IgD-negative memory B cell (primary cell): ENCODE results near the gene HLA-DOB. TPM values are rescaled to one million over a fixed set of nuclear protein-coding genes. Genes with fewer than 3 reads are reported as not detected.

Experiments used
- H3K27ac Mint-ChIP-seq, 3 donors: one replicate each; pipeline ENCODE4 v1.8.0; 2020 to 2022; ENCODE audit warnings: mild to moderate bottlenecking in 3 of 3, mixed read lengths in 3 of 3, moderate library complexity in 1 of 3
- H3K27me3 Mint-ChIP-seq: one replicate; pipeline ENCODE4 v1.8.0; 2021; ENCODE audit warnings: mixed read lengths
- H3K36me3 Mint-ChIP-seq: one replicate; pipeline ENCODE4 v1.8.0; 2020; ENCODE audit warnings: mild to moderate bottlenecking, mixed read lengths
- H3K4me1 Mint-ChIP-seq, 3 donors: one replicate each; pipeline ENCODE4 v1.8.0; 2020 to 2022; ENCODE audit warnings: mixed read lengths in 3 of 3, mild to moderate bottlenecking in 1 of 3
- H3K4me3 Mint-ChIP-seq, 4 donors: one replicate each; pipeline ENCODE4 v1.8.0; 2020 to 2022; ENCODE audit warnings: mild to moderate bottlenecking in 4 of 4, mixed read lengths in 4 of 4, moderate library complexity in 3 of 4
- H3K9me3 Mint-ChIP-seq, 3 donors: one replicate each; pipeline ENCODE4 v1.8.0; 2020 to 2021; ENCODE audit warnings: mixed read lengths in 3 of 3, mild to moderate bottlenecking in 1 of 3
- polyA plus RNA-seq: library from polyadenylated mRNA; unstranded; fragments of 300-500 nt; fragmentation: Illumina TruSeq; gene quantifications from one replicate; pipeline ENCODE4 v1.2.3, GENCODE V29; 2021

Gene HLA-DOB
- polyA plus RNA-seq: 368 TPM

- Mint-ChIP-seq H3K27ac (peak within 1 kb of the TSS; percentile 83 to 98 (median 90)), H3K4me3 (peak within 1 kb of the TSS; percentile 93 to 99 (median 98)), H3K4me1 (peaks cover 55 to 70% (median 57%) of the 10 kb centered on the region in 3 donors), H3K9me3 (no peaks in the 10 kb centered on the region), H3K27me3 (no peaks in the 10 kb centered on the region), H3K36me3 (peaks cover 11% of the 10 kb centered on the region)
These were observed at the start of gene HLA-DOB for GRCh38 chr6:32816746-32817204. Gene HLA-DOB (minus strand): TSS chr6:32817002. CDS start chr6:32816951, 51 bp downstream.

GRCh38 chr6:32865724-32866443 is 49.1 kb upstream of the HLA-DOB start:
- peaks cover 3% of the 10 kb centered on the region for H3K36me3 Mint-ChIP-seq
- peak overlapping the region; percentile 78 to 96 (median 90) for H3K27ac Mint-ChIP-seq
- H3K27me3 Mint-ChIP-seq: no peaks in the 10 kb centered on the region
- no peaks in the 10 kb centered on the region for H3K9me3 Mint-ChIP-seq
- H3K4me1 Mint-ChIP-seq: peaks cover 25 to 36% (median 33%) of the 10 kb centered on the region in 3 donors
- peak overlapping the region in 1 of 4 donors; percentile 78 for H3K4me3 Mint-ChIP-seq

GRCh38 chr6:32862725-32863124 is 45.9 kb upstream of the HLA-DOB start:
- peaks cover 8% of the 10 kb centered on the region for H3K36me3 Mint-ChIP-seq
- H3K9me3 Mint-ChIP-seq: no peaks in the 10 kb centered on the region
- H3K4me1 Mint-ChIP-seq: peaks cover 33 to 53% (median 40%) of the 10 kb centered on the region in 3 donors
- peak overlapping the region in 1 of 3 donors; percentile 53 for H3K27ac Mint-ChIP-seq
- H3K27me3 Mint-ChIP-seq: no peaks in the 10 kb centered on the region
- no peak overlapping the region for H3K4me3 Mint-ChIP-seq

- H3K36me3 Mint-ChIP-seq: peaks cover 8% of the 10 kb centered on the region
- H3K27ac Mint-ChIP-seq: peak overlapping the region; percentile 43 to 84 (median 71)
- H3K4me3 Mint-ChIP-seq: peak overlapping the region in 1 of 4 donors; percentile 50
- peaks cover 20 to 48% (median 27%) of the 10 kb centered on the region in 3 donors for H3K4me1 Mint-ChIP-seq
- no peaks in the 10 kb centered on the region for H3K27me3 Mint-ChIP-seq
- H3K9me3 Mint-ChIP-seq: no peaks in the 10 kb centered on the region
These were observed 43.9 kb upstream of the HLA-DOB start for GRCh38 chr6:32860674-32861073.

- peak overlapping the region in 3 of 4 donors; percentile 32 to 79 (median 57) for H3K4me3 Mint-ChIP-seq
- no peaks in the 10 kb centered on the region for H3K27me3 Mint-ChIP-seq
- H3K4me1 Mint-ChIP-seq: peaks cover 23 to 51% (median 32%) of the 10 kb centered on the region in 3 donors
- H3K27ac Mint-ChIP-seq: peak overlapping the region; percentile 30 to 89 (median 86)
- H3K36me3 Mint-ChIP-seq: peaks cover 8% of the 10 kb centered on the region
- H3K9me3 Mint-ChIP-seq: no peaks in the 10 kb centered on the region
These were observed 41.4 kb upstream of the HLA-DOB start for GRCh38 chr6:32858194-32858593.

- H3K36me3 Mint-ChIP-seq: peaks cover 8% of the 10 kb centered on the region
- peaks cover 26 to 50% (median 38%) of the 10 kb centered on the region in 3 donors for H3K4me1 Mint-ChIP-seq
These were observed 40.5 kb upstream of the HLA-DOB start for GRCh38 chr6:32857156-32857891.

GRCh38 chr6:32855467-32856174 is 38.8 kb upstream of the HLA-DOB start:
- H3K36me3 Mint-ChIP-seq: peaks cover 13% of the 10 kb centered on the region
- H3K4me1 Mint-ChIP-seq: peaks cover 42 to 56% (median 50%) of the 10 kb centered on the region in 3 donors
- H3K9me3 Mint-ChIP-seq: no peaks in the 10 kb centered on the region
- H3K27ac Mint-ChIP-seq: peak overlapping the region; percentile 59 to 99 (median 95)
- H3K4me3 Mint-ChIP-seq: peak overlapping the region; percentile 97 to 99 (median 99)
- H3K27me3 Mint-ChIP-seq: no peaks in the 10 kb centered on the region

More at GRCh38 chr6:32857156-32857891, 40.5 kb upstream of the HLA-DOB start:
- H3K27me3 Mint-ChIP-seq: no peaks in the 10 kb centered on the region
- H3K9me3 Mint-ChIP-seq: no peaks in the 10 kb centered on the region
- peak overlapping the region in 2 of 3 donors; percentile 23 to 89 for H3K27ac Mint-ChIP-seq
- H3K4me3 Mint-ChIP-seq: peak overlapping the region in 3 of 4 donors; percentile 32 to 71 (median 57)

GRCh38 chr6:32854376-32855178 is 37.8 kb upstream of the HLA-DOB start:
- Mint-ChIP-seq H3K27me3 (no peaks in the 10 kb centered on the region), H3K4me1 (peaks cover 49 to 60% (median 51%) of the 10 kb centered on the region in 3 donors), H3K4me3 (peak overlapping the region; percentile 97 to 99 (median 99)), H3K9me3 (no peaks in the 10 kb centered on the region), H3K36me3 (peaks cover 12% of the 10 kb centered on the region), H3K27ac (peak overlapping the region; percentile 95 to 100 (median 99))

- Mint-ChIP-seq H3K4me1 (peaks cover 51 to 59% (median 55%) of the 10 kb centered on the region in 3 donors), H3K36me3 (peaks cover 17% of the 10 kb centered on the region), H3K27ac (peak within 1 kb of the TSS; percentile 95 to 100 (median 99)), H3K4me3 (peak within 1 kb of the TSS; percentile 97 to 99 (median 99)), H3K27me3 (no peaks in the 10 kb centered on the region), H3K9me3 (no peaks in the 10 kb centered on the region)
These were observed 37.0 kb upstream of the HLA-DOB start, which contains the start of the genes PSMB9 and TAP1 for GRCh38 chr6:32853541-32854375. Gene PSMB9 (plus strand): TSS chr6:32854192. CDS start chr6:32854230, 38 bp downstream. Gene TAP1 (minus strand): TSS chr6:32853704. CDS start chr6:32853636, 68 bp downstream.

- Mint-ChIP-seq H3K27ac (peak overlapping the region; percentile 95 to 100 (median 99)), H3K9me3 (peaks cover 0 to 2% (median 0%) of the 10 kb centered on the region in 3 donors), H3K27me3 (no peaks in the 10 kb centered on the region), H3K36me3 (peaks cover 17% of the 10 kb centered on the region), H3K4me3 (peak overlapping the region; percentile 97 to 99 (median 99)), H3K4me1 (peaks cover 51 to 61% (median 58%) of the 10 kb centered on the region in 3 donors)
These were observed 36.2 kb upstream of the HLA-DOB start for GRCh38 chr6:32852844-32853540.

GRCh38 chr6:32852018-32852843 is 35.4 kb upstream of the HLA-DOB start:
- H3K4me1 Mint-ChIP-seq: peaks cover 53 to 65% (median 61%) of the 10 kb centered on the region in 3 donors
- H3K27me3 Mint-ChIP-seq: no peaks in the 10 kb centered on the region
- H3K9me3 Mint-ChIP-seq: peaks cover 0 to 2% (median 0%) of the 10 kb centered on the region in 3 donors
- H3K27ac Mint-ChIP-seq: peak overlapping the region; percentile 95 to 100 (median 99)
- H3K36me3 Mint-ChIP-seq: peaks cover 18% of the 10 kb centered on the region
- peak overlapping the region; percentile 97 to 99 (median 99) for H3K4me3 Mint-ChIP-seq

- Mint-ChIP-seq H3K4me1 (peaks cover 59 to 65% (median 64%) of the 10 kb centered on the region in 3 donors), H3K36me3 (peaks cover 18% of the 10 kb centered on the region), H3K27me3 (no peaks in the 10 kb centered on the region), H3K4me3 (peak overlapping the region; percentile 58 to 99 (median 98)), H3K27ac (peak overlapping the region; percentile 62 to 95 (median 74)), H3K9me3 (peaks cover 0 to 2% (median 0%) of the 10 kb centered on the region in 3 donors)
These were observed 34.2 kb upstream of the HLA-DOB start for GRCh38 chr6:32851025-32851424.
